ENCODE measurements around the gene BNIP5. TPM values are rescaled to one million over a fixed set of nuclear protein-coding genes. Genes with fewer than 3 reads are reported as not detected.

Gene BNIP5
- not detected in 2 replicates for total RNA-seq (2014; rRNA removed; shearing (Covaris generic))

GRCh38 chr6:36336779-36337241, at the start of gene BNIP5:
Gene BNIP5, minus strand, starts transcription at chr6:36336888. Its CDS starts 6,198 bp downstream, at chr6:36330690.
- in situ Hi-C loops (cut with HindIII; ENCODE audit: low sequenced_read_pairs): no loop called here

GRCh38 chr6:36384095-36384494, 47.4 kb upstream of the BNIP5 start:
- no peak for DNase-seq (ENCODE audit: low spot score)
- in situ Hi-C loops (cut with HindIII; ENCODE audit: low sequenced_read_pairs): no loop called here

More at GRCh38 chr6:36336779-36337241, at the start of gene BNIP5:
- DNase-seq (ENCODE audit: low spot score): no peak

GRCh38 chr6:36383606-36384005, 46.9 kb upstream of the BNIP5 start:
- in situ Hi-C loops (cut with HindIII; ENCODE audit: low sequenced_read_pairs): no loop called here

GRCh38 chr6:36382976-36383375, 46.3 kb upstream of the BNIP5 start:
- in situ Hi-C loops (cut with HindIII; ENCODE audit: low sequenced_read_pairs): no loop called here

More at GRCh38 chr6:36383606-36384005, 46.9 kb upstream of the BNIP5 start:
- no peak for DNase-seq (ENCODE audit: low spot score)

GRCh38 chr6:36381502-36382389, 45.1 kb upstream of the BNIP5 start:
- in situ Hi-C loops (cut with HindIII; ENCODE audit: low sequenced_read_pairs): no loop called here
- DNase-seq (ENCODE audit: low spot score): no peak

More at GRCh38 chr6:36382976-36383375, 46.3 kb upstream of the BNIP5 start:
- DNase-seq (ENCODE audit: low spot score): no peak

- DNase-seq (ENCODE audit: low spot score): no peak
- in situ Hi-C loops (cut with HindIII; ENCODE audit: low sequenced_read_pairs): no loop called here
These were observed 43.5 kb upstream of the BNIP5 start for GRCh38 chr6:36380166-36380565.

GRCh38 chr6:36378936-36379335, 42.2 kb upstream of the BNIP5 start:
- in situ Hi-C loops (cut with HindIII; ENCODE audit: low sequenced_read_pairs): no loop called here

GRCh38 chr6:36378243-36378920, 41.7 kb upstream of the BNIP5 start:
- in situ Hi-C loops (cut with HindIII; ENCODE audit: low sequenced_read_pairs): no loop called here
- no peak for DNase-seq (ENCODE audit: low spot score)

More at GRCh38 chr6:36378936-36379335, 42.2 kb upstream of the BNIP5 start:
- DNase-seq (ENCODE audit: low spot score): no peak

- in situ Hi-C loops (cut with HindIII; ENCODE audit: low sequenced_read_pairs): no loop called here
- DNase-seq (ENCODE audit: low spot score): no peak
These were observed 40.9 kb upstream of the BNIP5 start for GRCh38 chr6:36377594-36377993.

- no peak for DNase-seq (ENCODE audit: low spot score)
- in situ Hi-C loops (cut with HindIII; ENCODE audit: low sequenced_read_pairs): no loop called here
These were observed 40.1 kb upstream of the BNIP5 start for GRCh38 chr6:36376742-36377141.

GRCh38 chr6:36376183-36376582, 39.5 kb upstream of the BNIP5 start:
- no peak for DNase-seq (ENCODE audit: low spot score)
- in situ Hi-C loops (cut with HindIII; ENCODE audit: low sequenced_read_pairs): no loop called here

- in situ Hi-C loops (cut with HindIII; ENCODE audit: low sequenced_read_pairs): no loop called here
- no peak for DNase-seq (ENCODE audit: low spot score)
These were observed 39.0 kb upstream of the BNIP5 start for GRCh38 chr6:36375644-36376155.

GRCh38 chr6:36374972-36375371, 38.3 kb upstream of the BNIP5 start:
- no peak for DNase-seq (ENCODE audit: low spot score)
- in situ Hi-C loops (cut with HindIII; ENCODE audit: low sequenced_read_pairs): no loop called here

GRCh38 chr6:36374194-36374593, 37.5 kb upstream of the BNIP5 start:
- in situ Hi-C loops (cut with HindIII; ENCODE audit: low sequenced_read_pairs): no loop called here
- no peak for DNase-seq (ENCODE audit: low spot score)

- in situ Hi-C loops (cut with HindIII; ENCODE audit: low sequenced_read_pairs): no loop called here
- DNase-seq (ENCODE audit: low spot score): no peak
These were observed 36.8 kb upstream of the BNIP5 start for GRCh38 chr6:36373368-36374019.

GRCh38 chr6:36372088-36372487, 35.4 kb upstream of the BNIP5 start:
- DNase-seq (ENCODE audit: low spot score): no peak
- in situ Hi-C loops (cut with HindIII; ENCODE audit: low sequenced_read_pairs): no loop called here

GRCh38 chr6:36371211-36371610, 34.5 kb upstream of the BNIP5 start:
- DNase-seq (ENCODE audit: low spot score): no peak
- in situ Hi-C loops (cut with HindIII; ENCODE audit: low sequenced_read_pairs): no loop called here

GRCh38 chr6:36370638-36371037, 34.0 kb upstream of the BNIP5 start:
- in situ Hi-C loops (cut with HindIII; ENCODE audit: low sequenced_read_pairs): no loop called here
- no peak for DNase-seq (ENCODE audit: low spot score)

All from G401 (cell line).